ENCODE data around the gene POLD3.
"Not testable (repeated sequence)": the region's sequence is repeated elsewhere in the genome, so short reads cannot be mapped to it uniquely, and the experiment has no call there.

The POLD3 gene

DNA sequence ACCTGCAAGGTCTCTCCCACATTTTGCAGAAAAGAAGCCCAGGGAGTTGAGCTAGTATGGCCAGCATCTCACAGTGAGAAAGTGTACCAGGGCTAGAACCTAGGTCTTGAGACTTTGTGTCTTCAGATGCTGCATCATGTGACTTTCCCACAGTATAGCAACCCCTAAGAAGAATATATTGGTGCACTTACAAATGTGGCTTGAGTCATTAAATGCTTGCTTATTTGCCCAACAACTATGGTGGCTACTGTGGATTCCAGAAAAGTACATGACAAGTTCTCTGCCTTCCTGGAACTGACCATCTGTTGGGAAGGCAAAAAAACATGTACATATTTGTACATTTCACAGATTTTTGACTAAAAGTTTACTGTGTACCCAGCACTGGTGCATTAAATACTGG is 55.0 kb downstream of the POLD3 start:
- Histone ChIP-seq H2AFZ (ENCODE audit: low read depth, low read length) (no peak overlapping the region), H3K4me1 (ENCODE audit: insufficient read depth, low read length) (no peaks in the 10 kb centered on the region), H3K9me3 (ENCODE audit: low read length) (no peaks in the 10 kb centered on the region), H3K36me3 (ENCODE audit: insufficient read depth, low read length) (peaks cover 35% of the 10 kb centered on the region), H3K27me3 (ENCODE audit: insufficient read depth, low read length) (no peaks in the 10 kb centered on the region), H3K4me3 (ENCODE audit: low read length) (no peak overlapping the region)

- Histone ChIP-seq H3K4me1 (ENCODE audit: insufficient read depth, low read length) (no peaks in the 10 kb centered on the region), H3K36me3 (ENCODE audit: insufficient read depth, low read length) (peaks cover 31% of the 10 kb centered on the region), H3K4me3 (ENCODE audit: low read length) (no peak overlapping the region)
Observed at GRCh38 chr11:74647831-74648230, 55.4 kb downstream of the POLD3 start.

DNA sequence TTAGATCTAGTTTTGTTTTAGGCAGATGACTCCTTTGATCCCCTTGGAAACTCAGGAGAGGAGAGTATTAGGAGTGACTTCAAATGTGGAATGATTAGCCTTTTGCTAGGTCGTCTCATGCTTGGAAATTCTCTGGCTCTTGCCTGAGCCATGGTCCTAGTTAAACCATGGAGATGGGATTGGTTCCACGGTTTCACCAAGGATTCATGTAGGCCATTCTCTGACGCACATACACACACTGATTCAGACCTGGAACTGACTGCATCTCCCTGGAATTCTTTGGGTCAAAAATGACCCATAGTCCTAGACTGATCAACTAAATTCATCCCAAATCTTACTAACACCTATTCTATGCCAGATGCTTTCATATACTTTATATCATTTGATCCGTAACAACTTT is 56.5 kb downstream of the POLD3 start:
- Histone ChIP-seq H2AFZ (ENCODE audit: low read depth, low read length) (no peak overlapping the region), H3K4me1 (ENCODE audit: insufficient read depth, low read length) (no peaks in the 10 kb centered on the region), H3K27me3 (ENCODE audit: insufficient read depth, low read length) (no peaks in the 10 kb centered on the region), H3K36me3 (ENCODE audit: insufficient read depth, low read length) (peaks cover 22% of the 10 kb centered on the region), H3K4me3 (ENCODE audit: low read length) (no peak overlapping the region), H3K9me3 (ENCODE audit: low read length) (no peaks in the 10 kb centered on the region)

More at GRCh38 chr11:74647831-74648230, 55.4 kb downstream of the POLD3 start:
- no peak overlapping the region for H2AFZ ChIP-seq (ENCODE audit: low read depth, low read length)
- no peaks in the 10 kb centered on the region for H3K9me3 ChIP-seq (ENCODE audit: low read length)
- H3K27me3 ChIP-seq (ENCODE audit: insufficient read depth, low read length): no peaks in the 10 kb centered on the region

DNA sequence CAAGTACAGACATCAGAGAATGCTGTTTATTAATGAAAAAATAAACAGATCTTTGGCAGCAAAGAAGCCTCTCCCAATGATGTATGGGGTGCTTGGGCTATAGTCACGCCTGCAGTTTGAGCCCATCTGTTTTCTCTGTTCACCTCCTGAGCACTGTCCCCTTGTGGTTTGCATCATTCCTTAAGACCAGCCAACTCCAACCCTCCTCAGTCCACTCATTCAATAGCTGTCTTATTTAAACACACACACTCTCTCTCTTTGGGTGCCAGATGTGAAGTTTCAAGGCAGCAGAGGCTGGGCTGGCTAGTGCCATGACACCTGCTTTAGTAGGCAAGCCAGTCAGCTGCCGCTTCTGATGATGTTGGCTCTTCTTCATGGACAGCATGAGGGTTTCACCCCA is 58.1 kb downstream of the POLD3 start:
- H3K36me3 ChIP-seq (ENCODE audit: insufficient read depth, low read length): peaks cover 17% of the 10 kb centered on the region

GRCh38 chr11:74654976-74655375 is 62.6 kb downstream of the POLD3 start:
- Histone ChIP-seq H3K9me3 (ENCODE audit: low read length) (peaks cover 6% of the 10 kb centered on the region), H3K4me3 (ENCODE audit: low read length) (no peak overlapping the region), H3K27me3 (ENCODE audit: insufficient read depth, low read length) (no peaks in the 10 kb centered on the region), H3K4me1 (ENCODE audit: insufficient read depth, low read length) (no peaks in the 10 kb centered on the region), H3K36me3 (ENCODE audit: insufficient read depth, low read length) (peaks cover 3% of the 10 kb centered on the region), H2AFZ (ENCODE audit: low read depth, low read length) (no peak overlapping the region)

More for the DNA sequence above, 58.1 kb downstream of the POLD3 start:
- H3K27me3 ChIP-seq (ENCODE audit: insufficient read depth, low read length): no peaks in the 10 kb centered on the region
- no peaks in the 10 kb centered on the region for H3K4me1 ChIP-seq (ENCODE audit: insufficient read depth, low read length)
- H2AFZ ChIP-seq (ENCODE audit: low read depth, low read length): no peak overlapping the region
- H3K9me3 ChIP-seq (ENCODE audit: low read length): no peaks in the 10 kb centered on the region
- no peak overlapping the region for H3K4me3 ChIP-seq (ENCODE audit: low read length)

GRCh38 chr11:74659124-74659523 is 66.7 kb downstream of the POLD3 start:
- H3K4me3 ChIP-seq (ENCODE audit: low read length); H2AFZ ChIP-seq (ENCODE audit: low read depth, low read length); H3K36me3 ChIP-seq (ENCODE audit: insufficient read depth, low read length); H3K4me1 ChIP-seq (ENCODE audit: insufficient read depth, low read length); H3K27me3 ChIP-seq (ENCODE audit: insufficient read depth, low read length); H3K9me3 ChIP-seq (ENCODE audit: low read length): not testable (repeated sequence)

- H3K4me3 ChIP-seq (ENCODE audit: low read length): no peak overlapping the region
- no peaks in the 10 kb centered on the region for H3K4me1 ChIP-seq (ENCODE audit: insufficient read depth, low read length)
- H2AFZ ChIP-seq (ENCODE audit: low read depth, low read length): no peak overlapping the region
- peaks cover 8% of the 10 kb centered on the region for H3K9me3 ChIP-seq (ENCODE audit: low read length)
- peaks cover 10% of the 10 kb centered on the region for H3K36me3 ChIP-seq (ENCODE audit: insufficient read depth, low read length)
- no peaks in the 10 kb centered on the region for H3K27me3 ChIP-seq (ENCODE audit: insufficient read depth, low read length)
Observed at GRCh38 chr11:74662487-74663103, 70.2 kb downstream of the POLD3 start.

GRCh38 chr11:74663315-74663714 is 70.9 kb downstream of the POLD3 start:
- H3K4me1 ChIP-seq (ENCODE audit: insufficient read depth, low read length): no peaks in the 10 kb centered on the region
- peaks cover 10% of the 10 kb centered on the region for H3K36me3 ChIP-seq (ENCODE audit: insufficient read depth, low read length)
- H3K27me3 ChIP-seq (ENCODE audit: insufficient read depth, low read length): no peaks in the 10 kb centered on the region
- H3K4me3 ChIP-seq (ENCODE audit: low read length): no peak overlapping the region
- H2AFZ ChIP-seq (ENCODE audit: low read depth, low read length): no peak overlapping the region
- H3K9me3 ChIP-seq (ENCODE audit: low read length): peaks cover 6% of the 10 kb centered on the region

DNA sequence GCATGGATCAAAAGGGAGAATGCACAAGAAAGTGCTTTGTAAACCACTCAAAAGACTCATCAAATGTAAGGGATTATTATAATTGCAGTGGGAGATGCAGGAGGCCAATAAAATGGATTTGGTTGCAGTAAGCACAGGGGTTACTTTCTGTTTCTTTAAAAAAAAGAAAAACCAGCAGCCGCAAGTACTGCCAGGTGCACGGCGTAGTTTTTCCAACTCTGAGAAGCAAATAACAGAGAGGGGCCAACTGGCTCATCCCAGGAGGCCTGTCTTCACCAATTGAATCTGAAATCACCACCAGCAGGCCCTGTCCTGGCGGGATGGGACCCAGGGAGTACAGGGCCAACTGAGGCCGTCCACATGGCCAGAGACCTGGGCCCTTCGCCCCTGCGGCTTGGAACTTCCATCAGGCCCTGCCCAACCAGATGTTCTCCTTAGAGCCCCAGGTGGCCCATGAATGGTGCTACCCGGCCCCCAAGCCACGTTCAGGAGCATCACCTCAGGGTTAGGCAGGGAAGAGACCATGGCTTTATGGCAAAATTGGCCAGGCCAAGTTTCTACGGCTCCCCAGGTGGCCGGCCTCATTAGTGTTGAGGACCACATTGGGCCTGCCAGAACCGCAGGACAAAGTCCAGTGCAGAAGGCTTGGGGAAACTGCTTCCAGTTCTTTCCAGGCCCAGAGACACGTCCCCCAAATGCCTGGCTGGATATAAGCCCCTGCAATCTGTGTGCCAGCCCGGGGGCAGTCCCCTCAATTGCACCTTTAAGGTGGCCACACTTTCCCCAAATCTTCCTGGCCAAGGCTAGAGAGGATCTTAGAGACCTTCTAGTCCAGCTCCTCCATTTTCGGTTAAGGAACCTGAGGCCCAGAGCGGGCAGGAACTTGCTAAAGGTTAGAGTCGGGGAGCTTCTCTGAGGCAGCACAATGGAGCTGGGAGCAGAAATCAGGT is 77.1 kb downstream of the POLD3 start:
- H3K4me1 ChIP-seq (ENCODE audit: insufficient read depth, low read length): no peaks in the 10 kb centered on the region
- peaks cover 2% of the 10 kb centered on the region for H3K9me3 ChIP-seq (ENCODE audit: low read length)
- no peaks in the 10 kb centered on the region for H3K36me3 ChIP-seq (ENCODE audit: insufficient read depth, low read length)
- H3K27me3 ChIP-seq (ENCODE audit: insufficient read depth, low read length): no peaks in the 10 kb centered on the region
- no peak overlapping the region for H2AFZ ChIP-seq (ENCODE audit: low read depth, low read length)
- no peak overlapping the region for H3K4me3 ChIP-seq (ENCODE audit: low read length)

GRCh38 chr11:74670171-74670570 is 77.8 kb downstream of the POLD3 start:
- Histone ChIP-seq H2AFZ (ENCODE audit: low read depth, low read length) (no peak overlapping the region), H3K9me3 (ENCODE audit: low read length) (peaks cover 2% of the 10 kb centered on the region), H3K4me1 (ENCODE audit: insufficient read depth, low read length) (no peaks in the 10 kb centered on the region), H3K27me3 (ENCODE audit: insufficient read depth, low read length) (no peaks in the 10 kb centered on the region), H3K4me3 (ENCODE audit: low read length) (no peak overlapping the region), H3K36me3 (ENCODE audit: insufficient read depth, low read length) (no peaks in the 10 kb centered on the region)

GRCh38 chr11:74671520-74672196 is 79.3 kb downstream of the POLD3 start:
- H3K4me3 ChIP-seq (ENCODE audit: low read length): no peak overlapping the region
- H3K9me3 ChIP-seq (ENCODE audit: low read length): peaks cover 2% of the 10 kb centered on the region
- H3K4me1 ChIP-seq (ENCODE audit: insufficient read depth, low read length): no peaks in the 10 kb centered on the region
- H3K27me3 ChIP-seq (ENCODE audit: insufficient read depth, low read length): no peaks in the 10 kb centered on the region
- H3K36me3 ChIP-seq (ENCODE audit: insufficient read depth, low read length): no peaks in the 10 kb centered on the region
- H2AFZ ChIP-seq (ENCODE audit: low read depth, low read length): no peak overlapping the region

DNA sequence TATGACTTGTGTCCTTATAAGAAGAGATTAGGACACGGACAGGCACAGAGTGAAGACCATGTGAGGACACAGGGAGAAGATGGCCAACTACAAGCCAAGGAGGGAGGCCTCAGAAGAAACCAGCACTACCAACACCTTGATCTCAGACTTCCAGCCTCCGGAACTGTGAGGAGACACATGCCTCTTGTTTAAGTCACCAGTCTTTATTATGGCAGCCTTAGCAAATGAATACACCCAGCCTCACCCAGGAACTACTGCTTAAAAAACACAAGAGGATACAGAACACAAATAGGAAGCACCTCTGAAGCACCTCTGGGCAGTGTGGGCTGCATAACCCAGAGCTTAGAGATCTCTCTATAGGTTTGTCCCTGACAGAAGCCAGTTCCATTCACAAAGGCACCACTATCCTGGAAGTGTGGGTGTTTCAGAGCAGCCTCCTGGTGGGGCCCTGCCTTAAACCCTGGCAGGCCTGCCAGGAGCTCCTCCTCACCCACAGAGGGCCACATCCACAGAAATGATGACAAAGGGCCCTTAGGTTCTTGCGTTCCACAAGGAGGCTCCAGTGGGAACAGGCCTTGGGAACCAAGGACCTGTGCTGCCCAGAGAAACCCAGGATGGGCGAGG is 80.1 kb downstream of the POLD3 start:
- H3K4me3 ChIP-seq (ENCODE audit: low read length): no peak overlapping the region

More for the DNA sequence above, 80.1 kb downstream of the POLD3 start:
- peaks cover 2% of the 10 kb centered on the region for H3K9me3 ChIP-seq (ENCODE audit: low read length)
- H3K36me3 ChIP-seq (ENCODE audit: insufficient read depth, low read length): no peaks in the 10 kb centered on the region
- H3K4me1 ChIP-seq (ENCODE audit: insufficient read depth, low read length): no peaks in the 10 kb centered on the region
- H3K27me3 ChIP-seq (ENCODE audit: insufficient read depth, low read length): no peaks in the 10 kb centered on the region
- H2AFZ ChIP-seq (ENCODE audit: low read depth, low read length): no peak overlapping the region
